ENCODE data around the gene VPS54. TPM values are rescaled to one million over a fixed set of nuclear protein-coding genes. Genes with fewer than 3 reads are reported as not detected.
"Not testable (repeated sequence)": the region's sequence is repeated elsewhere in the genome, so short reads cannot be mapped to it uniquely, and the experiment has no call there.

VPS54 gene
- total RNA-seq, 1 experiment from 2014 or later, result 48.4 TPM

- H3K9me3 ChIP-seq (replicated peaks), result peaks cover 17% of the 10 kb centered on the region; the same call in 1 of the 2 replicates
- not testable (repeated sequence) for H3K27me3 ChIP-seq, H3K4me3 ChIP-seq, H3K27ac ChIP-seq, H3K36me3 ChIP-seq, DNase-seq, H3K4me1 ChIP-seq
Measured at GRCh38 chr2:63991173-63991999, 27.8 kb downstream of the VPS54 start.

GRCh38 chr2:63990072-63990471 is 29.2 kb downstream of the VPS54 start:
- peaks cover 12% of the 10 kb centered on the region; the same call in 1 of the 2 replicates for H3K9me3 ChIP-seq (replicated peaks)
- no peaks in the 10 kb centered on the region; the same call in 1 of the 2 replicates for H3K36me3 ChIP-seq
- no peak overlapping the region for H3K27ac ChIP-seq
- DNase-seq, result no peak
- no peak overlapping the region for H3K4me3 ChIP-seq
- H3K4me1 ChIP-seq, result no peaks in the 10 kb centered on the region
- H3K27me3 ChIP-seq, result no peaks in the 10 kb centered on the region

DNA sequence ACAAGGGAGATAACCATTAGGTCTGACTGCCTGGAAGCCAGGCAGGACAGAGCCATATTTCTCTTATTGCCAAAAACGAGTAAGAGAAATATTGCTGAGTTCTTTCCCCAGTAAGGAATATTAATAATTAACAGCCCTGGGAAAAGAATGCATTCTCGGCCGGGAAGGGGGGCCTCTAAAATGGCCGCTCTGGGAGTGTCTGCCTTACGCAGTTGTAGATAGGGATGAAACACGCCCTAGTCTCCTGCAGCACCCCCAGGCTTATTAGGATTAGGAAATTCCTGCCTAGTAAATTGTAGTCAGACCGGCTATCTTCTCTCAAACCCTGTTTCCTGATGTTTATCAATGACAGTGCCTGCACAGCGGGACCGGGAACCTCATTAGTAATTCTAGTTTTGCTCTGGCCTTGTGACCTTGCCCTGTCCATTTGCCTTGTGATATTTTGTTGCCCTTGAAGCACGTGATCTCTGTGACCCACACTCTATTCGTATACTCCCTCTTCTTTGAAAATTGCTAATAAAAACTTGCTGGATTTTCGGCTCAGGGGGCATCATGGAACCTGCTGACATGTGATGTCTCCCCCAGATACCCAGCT is 30.3 kb downstream of the VPS54 start:
- H3K27ac ChIP-seq; DNase-seq; H3K9me3 ChIP-seq (replicated peaks); H3K4me3 ChIP-seq; H3K4me1 ChIP-seq; H3K36me3 ChIP-seq; H3K27me3 ChIP-seq: not testable (repeated sequence)

GRCh38 chr2:63984606-63985359 is 34.4 kb downstream of the VPS54 start:
- Histone ChIP-seq H3K36me3 (peaks cover 27% of the 10 kb centered on the region), H3K27ac (no peak overlapping the region), H3K27me3 (no peaks in the 10 kb centered on the region), H3K4me3 (no peak overlapping the region), H3K9me3 (replicated peaks) (no peaks in the 10 kb centered on the region; the same call in 1 of the 2 replicates), H3K4me1 (no peaks in the 10 kb centered on the region)
- DNase-seq, result no peak

DNA sequence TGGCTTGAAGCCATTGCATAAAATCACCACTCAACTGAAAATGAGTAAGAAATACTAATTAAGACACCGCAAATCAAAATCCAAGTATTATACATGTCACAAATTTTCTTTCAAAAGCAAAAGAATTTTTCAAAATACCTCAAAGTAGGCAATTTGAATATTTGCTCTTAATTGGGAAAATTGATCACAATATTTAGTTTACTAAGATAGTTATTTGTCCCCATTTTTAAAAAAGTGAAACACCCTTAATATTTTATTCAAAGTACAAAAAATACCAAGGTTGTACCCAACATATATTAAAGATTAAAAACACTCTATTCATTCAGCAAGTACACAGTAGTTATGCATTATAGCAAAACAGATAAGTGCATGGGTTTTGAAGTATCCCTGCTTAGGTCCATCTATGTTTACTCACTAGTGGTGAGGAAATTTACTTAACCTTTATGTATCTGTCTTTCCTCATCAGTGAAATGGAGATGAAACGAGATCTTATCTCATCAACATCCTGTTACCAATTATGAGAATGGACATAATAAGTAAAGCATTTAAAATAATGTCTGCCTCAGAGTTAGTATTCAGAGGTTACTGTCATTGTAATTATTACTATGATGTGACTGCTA is 35.1 kb downstream of the VPS54 start:
- Histone ChIP-seq H3K9me3 (replicated peaks) (no peaks in the 10 kb centered on the region; the same call in 1 of the 2 replicates), H3K36me3 (peaks cover 34% of the 10 kb centered on the region), H3K27me3 (no peaks in the 10 kb centered on the region), H3K4me1 (no peaks in the 10 kb centered on the region), H3K27ac (no peak overlapping the region), H3K4me3 (no peak overlapping the region)
- DNase-seq, result no peak

- no peak overlapping the region for H3K27ac ChIP-seq
- H3K27me3 ChIP-seq, result no peaks in the 10 kb centered on the region
- no peak overlapping the region for H3K4me3 ChIP-seq
- no peak for DNase-seq
- no peaks in the 10 kb centered on the region; the same call in 1 of the 2 replicates for H3K9me3 ChIP-seq (replicated peaks)
- no peaks in the 10 kb centered on the region for H3K4me1 ChIP-seq
- peaks cover 39% of the 10 kb centered on the region for H3K36me3 ChIP-seq
Measured at GRCh38 chr2:63982335-63982734, 36.9 kb downstream of the VPS54 start.

DNA sequence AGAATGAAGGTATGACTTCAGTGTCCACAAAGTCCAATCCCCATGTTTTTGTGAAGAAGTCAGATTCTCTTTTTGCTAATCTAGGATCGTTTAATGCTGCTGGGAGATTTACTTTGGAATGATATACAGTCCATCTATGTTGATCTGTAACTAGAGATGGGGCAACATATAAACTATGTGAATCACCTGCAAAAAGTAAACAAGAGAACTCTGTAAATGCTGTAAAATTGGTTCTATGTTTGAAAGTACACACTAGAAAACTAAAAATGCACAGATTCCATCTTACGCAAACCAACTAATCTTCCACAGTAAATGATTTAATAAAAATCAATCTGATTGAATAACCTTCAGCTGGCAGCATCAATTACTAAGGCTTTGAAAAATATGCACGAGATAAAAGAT is 37.5 kb downstream of the VPS54 start:
- Histone ChIP-seq H3K9me3 (replicated peaks) (no peaks in the 10 kb centered on the region), H3K4me3 (no peak overlapping the region), H3K36me3 (peaks cover 42% of the 10 kb centered on the region), H3K27me3 (no peaks in the 10 kb centered on the region), H3K4me1 (no peaks in the 10 kb centered on the region), H3K27ac (no peak overlapping the region)
- no peak for DNase-seq

- Histone ChIP-seq H3K9me3 (replicated peaks) (no peaks in the 10 kb centered on the region), H3K27me3 (no peaks in the 10 kb centered on the region)
Measured at GRCh38 chr2:63980794-63981193, 38.4 kb downstream of the VPS54 start.

GRCh38 chr2:63977904-63978303 is 41.3 kb downstream of the VPS54 start:
- Histone ChIP-seq H3K36me3 (peaks cover 64% of the 10 kb centered on the region), H3K9me3 (replicated peaks) (no peaks in the 10 kb centered on the region), H3K27me3 (no peaks in the 10 kb centered on the region), H3K4me3 (no peak overlapping the region), H3K4me1 (no peaks in the 10 kb centered on the region), H3K27ac (no peak overlapping the region)
- DNase-seq, result no peak

More at GRCh38 chr2:63980794-63981193, 38.4 kb downstream of the VPS54 start:
- no peak overlapping the region for H3K27ac ChIP-seq
- peaks cover 45% of the 10 kb centered on the region for H3K36me3 ChIP-seq
- H3K4me3 ChIP-seq, result no peak overlapping the region
- no peak for DNase-seq
- H3K4me1 ChIP-seq, result no peaks in the 10 kb centered on the region

- H3K36me3 ChIP-seq, result peaks cover 63% of the 10 kb centered on the region
- H3K4me1 ChIP-seq, result no peaks in the 10 kb centered on the region
- H3K27me3 ChIP-seq, result no peaks in the 10 kb centered on the region
- H3K9me3 ChIP-seq (replicated peaks), result no peaks in the 10 kb centered on the region
- DNase-seq, result no peak
- no peak overlapping the region for H3K27ac ChIP-seq
- no peak overlapping the region for H3K4me3 ChIP-seq
Measured at GRCh38 chr2:63976125-63976510, 43.1 kb downstream of the VPS54 start.

- H3K9me3 ChIP-seq (replicated peaks), result no peaks in the 10 kb centered on the region
- H3K4me1 ChIP-seq, result no peaks in the 10 kb centered on the region
- H3K27me3 ChIP-seq, result no peaks in the 10 kb centered on the region
- H3K27ac ChIP-seq, result no peak overlapping the region
- H3K4me3 ChIP-seq, result no peak overlapping the region
- peaks cover 61% of the 10 kb centered on the region for H3K36me3 ChIP-seq
- no peak for DNase-seq
Measured at GRCh38 chr2:63975437-63976124, 43.6 kb downstream of the VPS54 start.

DNA sequence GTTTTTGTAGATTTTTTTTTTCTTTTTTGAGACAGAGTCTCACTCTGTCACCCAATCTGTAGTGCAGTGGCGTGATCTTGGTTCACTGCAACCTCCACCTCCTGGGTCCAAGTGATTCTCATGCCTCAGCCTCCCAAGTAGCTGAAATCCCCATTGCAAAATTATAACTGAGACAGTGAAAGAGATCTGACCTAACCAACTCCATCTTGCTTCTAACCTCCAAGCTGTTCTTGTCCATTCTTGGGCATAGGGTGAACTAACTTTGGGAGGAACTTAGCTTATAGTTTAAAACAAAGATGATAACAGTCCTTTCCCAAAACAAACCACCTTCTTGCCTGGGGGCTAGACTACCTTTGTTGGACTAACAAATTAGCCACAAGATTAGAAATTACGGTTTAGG is 44.2 kb downstream of the VPS54 start:
- H3K27ac ChIP-seq; H3K27me3 ChIP-seq; H3K4me3 ChIP-seq; DNase-seq; H3K9me3 ChIP-seq (replicated peaks); H3K4me1 ChIP-seq: not testable (repeated sequence)
- peaks cover 55% of the 10 kb centered on the region for H3K36me3 ChIP-seq

DNA sequence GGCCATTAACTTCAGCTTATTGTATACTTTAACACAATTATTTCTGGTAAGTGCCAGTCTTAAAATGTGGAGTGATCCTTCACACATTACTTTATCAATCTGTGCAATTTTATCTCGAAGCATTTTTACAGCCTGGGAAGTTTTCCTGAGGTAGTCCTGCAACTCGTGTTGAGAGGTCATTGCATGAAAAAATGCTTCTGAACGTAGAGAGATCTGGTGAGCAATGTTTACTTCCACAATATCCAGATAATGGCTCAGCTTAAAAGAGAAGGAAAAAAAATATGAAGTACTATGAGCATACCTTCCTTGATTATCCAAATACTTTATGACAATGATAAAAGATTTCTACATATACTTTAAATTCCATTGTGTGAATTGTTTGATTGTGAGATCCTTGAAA is 57.0 kb downstream of the VPS54 start:
- peaks cover 44% of the 10 kb centered on the region for H3K36me3 ChIP-seq
- H3K4me3 ChIP-seq, result no peak overlapping the region
- H3K9me3 ChIP-seq (replicated peaks), result no peaks in the 10 kb centered on the region
- H3K4me1 ChIP-seq, result no peaks in the 10 kb centered on the region
- DNase-seq, result no peak
- no peak overlapping the region for H3K27ac ChIP-seq
- H3K27me3 ChIP-seq, result no peaks in the 10 kb centered on the region

GRCh38 chr2:63950414-63950813 is 68.8 kb downstream of the VPS54 start:
- peaks cover 44% of the 10 kb centered on the region for H3K36me3 ChIP-seq
- H3K4me1 ChIP-seq, result no peaks in the 10 kb centered on the region
- H3K27ac ChIP-seq, result no peak overlapping the region
- no peak overlapping the region for H3K4me3 ChIP-seq
- DNase-seq, result no peak
- H3K27me3 ChIP-seq, result no peaks in the 10 kb centered on the region
- peaks cover 9% of the 10 kb centered on the region; the same call in 1 of the 2 replicates for H3K9me3 ChIP-seq (replicated peaks)

All from SJCRH30 (cell line).